Measurements from ENCODE around the gene FAM171A1. TPM values are rescaled to one million over a fixed set of nuclear protein-coding genes. Genes with fewer than 3 reads are reported as not detected.
"Not testable (repeated sequence)": the region's sequence is repeated elsewhere in the genome, so short reads cannot be mapped to it uniquely, and the experiment has no call there.

FAM171A1 gene
- total RNA-seq, 1 experiment from 2014 or later: 5.3 TPM

DNA sequence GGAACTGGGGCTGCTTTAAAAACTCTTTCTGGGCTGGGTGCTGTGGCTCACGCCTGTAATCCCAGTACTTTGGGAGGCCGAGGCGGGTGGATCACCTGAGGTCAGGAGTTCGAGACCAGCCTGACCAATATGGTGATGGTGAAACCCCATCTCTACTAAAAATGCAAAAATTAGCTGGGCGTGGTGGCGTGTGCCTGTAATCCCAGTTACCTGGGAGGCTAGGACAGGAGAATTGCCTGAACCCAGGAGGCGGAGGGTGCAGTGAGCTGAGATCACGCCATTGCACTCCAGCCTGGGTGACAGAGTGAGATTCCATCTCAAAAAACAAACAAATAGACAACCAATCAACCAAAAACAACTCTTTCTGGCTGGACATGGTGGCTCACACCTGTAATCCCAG lies 37.9 kb downstream of the FAM171A1 start:
- in situ Hi-C loops (cut with HindIII; ENCODE audit: low pct_unique_long_range_greater_than_20kb, low sequenced_read_pairs): not testable (repeated sequence)

DNA sequence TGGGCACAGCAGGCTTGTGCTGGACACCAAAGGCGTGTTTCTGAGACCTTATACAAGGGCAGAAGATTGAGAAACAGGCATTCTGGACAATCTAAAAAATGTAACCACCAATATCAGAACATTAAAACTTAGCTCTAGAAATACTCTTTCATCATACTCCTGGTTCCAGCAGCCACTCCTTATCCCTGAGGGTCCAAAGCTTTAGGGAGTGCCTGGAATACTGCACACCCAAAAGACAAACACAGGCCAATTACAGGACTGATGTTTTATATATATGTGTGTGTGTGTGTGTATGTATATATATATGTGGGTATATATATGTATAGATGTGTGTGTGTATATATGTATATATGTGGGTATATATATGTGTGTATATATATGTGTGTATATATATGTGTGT lies 39.6 kb downstream of the FAM171A1 start:
- in situ Hi-C loops (cut with HindIII; ENCODE audit: low pct_unique_long_range_greater_than_20kb, low sequenced_read_pairs): no loop called here
- DNase-seq (ENCODE audit: low read depth, low spot score): no peak

More for the DNA sequence above, 37.9 kb downstream of the FAM171A1 start:
- DNase-seq (ENCODE audit: low read depth, low spot score): not testable (repeated sequence)

DNA sequence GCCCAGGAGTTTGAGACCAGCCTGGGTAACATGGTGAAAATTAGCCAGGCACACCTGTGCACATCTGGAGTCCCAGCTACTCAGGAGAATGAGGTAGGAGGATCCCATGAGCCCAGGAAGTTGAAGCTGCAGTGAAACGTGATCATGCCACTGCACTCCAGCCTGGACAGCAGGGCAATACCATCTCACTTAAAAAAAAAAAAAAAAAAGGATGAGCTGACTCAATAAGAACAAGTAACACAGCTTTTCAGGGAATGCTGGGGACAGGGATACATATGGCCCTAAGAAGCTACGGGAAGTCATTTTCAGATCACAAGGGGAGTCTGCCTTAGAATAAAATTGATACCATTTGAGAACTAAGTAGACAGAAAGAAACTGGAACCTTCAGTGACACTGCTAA lies 41.7 kb downstream of the FAM171A1 start:
- in situ Hi-C loops (cut with HindIII; ENCODE audit: low pct_unique_long_range_greater_than_20kb, low sequenced_read_pairs): no loop called here
- DNase-seq (ENCODE audit: low read depth, low spot score): no peak

DNA sequence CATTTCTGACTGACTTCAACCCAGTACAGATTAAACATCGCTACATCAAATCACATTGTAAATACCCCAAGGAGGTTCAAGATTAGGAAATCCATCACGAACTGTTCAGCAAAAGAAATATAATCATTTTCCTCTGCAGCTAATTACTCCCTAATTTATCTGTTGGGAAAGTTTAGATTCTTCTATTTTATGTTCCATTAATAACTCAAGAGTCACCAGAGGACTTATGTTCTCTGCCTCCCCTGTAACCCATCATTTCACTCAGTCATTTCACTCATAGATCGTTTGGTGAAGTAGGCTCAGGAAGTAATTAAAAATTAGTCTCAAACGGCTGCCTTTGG lies 45.2 kb downstream of the FAM171A1 start:
- in situ Hi-C loops (cut with HindIII; ENCODE audit: low pct_unique_long_range_greater_than_20kb, low sequenced_read_pairs): no loop called here
- no peak for DNase-seq (ENCODE audit: low read depth, low spot score)

DNA sequence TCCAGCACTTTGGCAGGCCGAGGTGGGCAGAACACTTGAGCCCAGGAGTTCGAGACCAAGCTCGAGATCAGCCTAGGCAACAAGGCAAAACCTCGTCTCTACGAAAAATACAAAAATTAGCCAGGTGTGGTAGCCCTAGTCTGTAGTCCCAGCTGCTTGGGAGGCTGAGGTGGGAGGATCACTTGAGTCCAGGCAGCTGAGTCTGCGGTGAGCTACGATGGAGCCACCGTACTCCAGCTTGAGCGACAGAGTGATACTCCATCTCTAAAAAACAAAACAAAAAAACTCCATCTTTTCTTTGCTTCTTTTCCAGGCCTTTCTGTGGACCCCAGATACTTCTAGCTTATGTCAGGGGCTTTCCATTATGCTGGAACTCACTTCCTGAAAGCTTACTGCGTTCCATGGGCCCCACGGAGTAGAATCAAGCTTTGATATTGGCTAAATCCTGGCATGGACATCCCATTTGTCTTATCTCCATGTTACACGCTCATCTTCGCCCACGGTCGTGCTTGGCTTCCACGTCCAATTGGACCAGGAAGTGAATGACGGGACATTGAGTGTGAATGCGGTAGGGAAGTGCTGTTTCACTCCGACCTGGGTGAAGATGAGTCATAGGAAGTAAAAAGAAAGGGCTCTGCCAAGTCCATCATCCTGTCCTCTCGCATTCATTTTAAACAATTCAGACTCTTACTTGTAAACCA lies 45.7 kb downstream of the FAM171A1 start:
- DNase-seq (ENCODE audit: low read depth, low spot score): no peak
- in situ Hi-C loops (cut with HindIII; ENCODE audit: low pct_unique_long_range_greater_than_20kb, low sequenced_read_pairs): no loop called here

DNA sequence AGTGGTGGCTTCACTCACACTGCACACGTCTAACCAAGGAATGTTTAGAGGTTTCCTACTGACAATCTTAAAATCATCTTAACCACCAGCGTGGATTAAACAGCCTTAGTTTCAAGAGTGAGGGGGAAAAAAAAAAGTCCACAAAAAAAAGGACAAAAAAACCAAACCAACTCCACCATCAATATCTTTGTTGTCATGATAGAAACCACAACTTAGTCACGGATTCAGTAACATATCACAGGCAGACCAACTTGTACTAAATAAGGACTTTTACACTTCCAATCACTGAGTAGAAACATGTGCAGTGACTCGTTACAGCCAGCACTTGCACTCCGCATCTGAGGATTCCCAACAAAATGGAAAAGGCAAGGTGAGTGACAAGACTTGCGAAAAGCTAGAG lies 46.5 kb downstream of the FAM171A1 start:
- in situ Hi-C loops (cut with HindIII; ENCODE audit: low pct_unique_long_range_greater_than_20kb, low sequenced_read_pairs): no loop called here
- no peak for DNase-seq (ENCODE audit: low read depth, low spot score)

DNA sequence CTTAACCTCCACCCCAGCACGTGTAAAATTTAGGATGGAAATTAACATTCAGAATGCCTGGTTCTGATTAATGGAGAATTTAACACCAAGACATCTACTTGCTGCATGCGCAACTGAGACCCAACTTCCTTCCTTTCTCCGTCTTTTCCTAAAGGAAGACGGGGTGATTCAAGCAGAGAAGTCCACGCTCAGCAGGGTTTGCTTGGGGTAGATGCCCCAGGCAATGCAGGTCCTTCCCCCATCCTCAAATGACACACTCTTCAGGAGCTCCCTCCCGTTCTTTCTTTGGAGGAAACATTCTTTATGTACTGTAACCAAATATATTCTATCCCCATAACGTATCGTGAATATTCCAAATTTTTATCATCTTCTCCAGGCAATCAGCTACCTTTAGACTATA lies 47.0 kb downstream of the FAM171A1 start:
- no peak for DNase-seq (ENCODE audit: low read depth, low spot score)
- in situ Hi-C loops (cut with HindIII; ENCODE audit: low pct_unique_long_range_greater_than_20kb, low sequenced_read_pairs): no loop called here

DNA sequence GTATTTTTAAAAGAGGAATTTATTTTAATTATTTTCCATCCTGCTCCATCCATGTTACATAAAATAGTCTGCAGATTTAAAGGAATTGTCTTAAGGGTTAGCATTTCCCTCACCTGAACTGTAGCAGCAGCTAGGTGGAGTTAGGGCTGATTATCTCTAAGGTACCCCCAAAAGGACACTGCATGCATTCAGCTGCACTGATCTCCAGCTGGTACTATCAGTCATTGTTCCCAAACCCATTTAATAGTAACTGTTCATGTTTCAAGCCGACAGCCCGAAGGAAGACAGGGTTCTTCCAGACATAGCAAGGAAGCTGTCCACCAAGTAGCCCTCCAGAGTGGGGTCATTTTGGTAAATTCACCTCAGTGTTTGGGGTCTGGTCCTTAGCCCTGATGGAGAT lies 48.7 kb downstream of the FAM171A1 start:
- DNase-seq (ENCODE audit: low read depth, low spot score): no peak
- in situ Hi-C loops (cut with HindIII; ENCODE audit: low pct_unique_long_range_greater_than_20kb, low sequenced_read_pairs): no loop called here

DNA sequence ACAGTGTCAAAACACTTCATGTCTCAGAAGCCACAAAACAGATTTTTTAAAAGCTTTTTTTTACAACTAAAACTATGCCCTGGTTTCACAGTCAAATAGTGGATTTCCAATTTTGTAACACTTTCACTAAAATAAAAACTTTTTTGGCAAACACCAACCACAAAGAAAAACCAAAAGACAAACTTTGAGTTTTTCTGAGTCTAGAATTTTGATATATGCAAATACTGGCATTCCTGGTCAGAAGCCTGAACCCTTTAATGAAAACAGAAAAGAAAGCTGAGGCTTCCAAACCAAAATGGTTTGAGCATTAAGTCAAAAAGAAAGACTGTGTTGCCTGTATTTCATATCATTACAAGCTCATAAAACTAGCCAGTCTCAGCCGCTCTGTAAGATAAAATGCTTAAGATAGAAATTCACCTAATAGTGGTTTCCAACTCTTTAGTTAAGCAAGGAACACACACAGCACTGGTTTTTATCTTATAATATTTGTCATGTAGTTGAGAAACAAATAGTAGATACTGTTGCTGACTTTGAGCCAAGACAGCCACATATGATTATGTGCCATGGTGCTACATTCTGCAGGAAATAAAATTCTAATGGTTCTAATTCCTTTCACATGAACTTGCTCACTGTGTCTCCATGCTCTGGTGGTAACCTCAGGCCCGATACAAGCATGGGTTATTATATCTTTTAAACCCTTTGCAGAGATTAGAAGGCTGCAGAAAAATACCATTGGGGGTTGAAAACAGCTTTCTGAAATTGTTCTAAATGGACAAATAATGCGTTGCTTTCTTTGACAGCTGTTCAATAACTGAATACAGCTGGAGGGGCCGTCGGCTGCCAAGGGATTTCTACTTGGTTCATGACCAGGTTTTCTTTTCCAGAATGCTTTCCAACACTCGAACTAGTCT lies 49.4 kb downstream of the FAM171A1 start:
- in situ Hi-C loops (cut with HindIII; ENCODE audit: low pct_unique_long_range_greater_than_20kb, low sequenced_read_pairs): no loop called here
- no peak for DNase-seq (ENCODE audit: low read depth, low spot score)

DNA sequence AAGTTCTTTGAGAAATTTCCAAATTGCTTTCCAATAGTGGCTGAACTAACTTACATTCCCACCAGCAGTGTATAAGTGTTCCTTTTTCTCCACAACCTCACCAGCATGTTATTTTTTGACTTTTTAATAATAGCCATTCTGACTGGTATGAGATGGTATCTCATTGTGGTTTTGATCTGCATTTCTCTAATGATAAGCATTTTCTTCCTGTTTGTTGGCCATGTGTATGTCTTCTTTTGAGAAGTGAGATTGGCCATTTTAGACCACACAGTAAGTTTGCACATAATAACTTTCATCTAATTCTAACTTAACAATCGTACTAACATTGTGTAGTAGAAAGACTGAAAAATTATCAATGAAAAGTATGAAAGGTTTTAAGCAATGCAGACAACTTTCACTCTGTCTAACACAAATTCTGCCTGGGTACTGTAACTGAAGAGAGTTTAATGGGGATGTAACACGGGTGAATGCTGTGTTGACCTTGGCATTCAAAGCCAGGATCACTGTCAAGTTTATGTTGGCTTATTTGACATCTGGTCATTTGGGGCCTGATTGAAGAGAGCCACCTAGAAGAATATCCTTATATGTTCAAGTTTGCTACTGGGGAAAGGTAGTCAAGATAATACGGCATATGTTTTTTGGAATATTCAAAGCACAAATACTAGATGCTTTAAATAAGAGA lies 50.4 kb downstream of the FAM171A1 start:
- in situ Hi-C loops (cut with HindIII; ENCODE audit: low pct_unique_long_range_greater_than_20kb, low sequenced_read_pairs): no loop called here
- no peak for DNase-seq (ENCODE audit: low read depth, low spot score)

DNA sequence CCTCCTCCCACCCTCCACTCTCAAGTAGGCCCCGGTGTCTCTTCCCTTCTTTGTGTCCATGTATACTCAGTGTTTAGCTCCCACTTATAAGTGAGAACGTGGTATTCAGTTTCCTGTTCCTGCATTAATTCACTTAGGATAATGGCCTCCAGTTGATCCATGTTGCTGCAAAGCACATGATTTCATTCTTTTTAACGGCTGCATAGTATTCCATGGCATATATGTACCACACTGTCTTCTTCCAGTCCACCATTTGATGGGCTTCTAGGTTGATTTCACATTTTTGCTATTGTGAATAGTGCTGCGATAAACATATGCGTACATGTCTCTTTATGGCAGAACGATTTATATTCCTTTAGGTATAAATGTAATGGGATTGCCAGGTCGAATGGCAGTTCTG lies 51.0 kb downstream of the FAM171A1 start:
- in situ Hi-C loops (cut with HindIII; ENCODE audit: low pct_unique_long_range_greater_than_20kb, low sequenced_read_pairs): no loop called here
- DNase-seq (ENCODE audit: low read depth, low spot score): no peak

DNA sequence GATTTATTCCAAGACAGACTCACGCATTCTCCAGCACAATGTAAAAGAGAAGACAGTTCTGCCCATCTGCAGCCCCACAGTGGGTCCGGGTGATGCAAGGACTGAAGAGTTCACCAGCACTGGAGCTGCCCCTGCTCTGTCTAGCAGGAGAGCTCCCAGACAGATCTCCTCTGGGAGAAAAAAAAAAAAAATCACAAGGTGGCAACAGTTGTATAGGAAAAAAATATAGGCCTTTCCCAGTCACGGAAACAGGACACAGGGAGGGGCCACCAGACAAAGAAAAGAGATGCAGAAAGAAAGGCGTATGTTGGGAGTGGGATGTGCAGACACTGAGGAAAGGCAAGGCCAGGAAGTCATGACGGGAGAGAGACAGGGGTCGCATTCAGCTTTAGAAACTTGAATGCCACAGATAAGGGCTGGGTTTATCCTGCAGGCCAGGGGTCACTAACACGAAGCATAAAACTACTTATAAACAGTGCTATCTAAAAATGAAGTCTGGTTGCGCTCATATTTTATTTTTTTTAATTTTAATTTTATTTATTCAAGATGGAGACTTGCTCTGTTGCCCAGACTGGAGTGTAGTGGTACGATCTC lies 54.1 kb downstream of the FAM171A1 start:
- in situ Hi-C loops (cut with HindIII; ENCODE audit: low pct_unique_long_range_greater_than_20kb, low sequenced_read_pairs): no loop called here

DNA sequence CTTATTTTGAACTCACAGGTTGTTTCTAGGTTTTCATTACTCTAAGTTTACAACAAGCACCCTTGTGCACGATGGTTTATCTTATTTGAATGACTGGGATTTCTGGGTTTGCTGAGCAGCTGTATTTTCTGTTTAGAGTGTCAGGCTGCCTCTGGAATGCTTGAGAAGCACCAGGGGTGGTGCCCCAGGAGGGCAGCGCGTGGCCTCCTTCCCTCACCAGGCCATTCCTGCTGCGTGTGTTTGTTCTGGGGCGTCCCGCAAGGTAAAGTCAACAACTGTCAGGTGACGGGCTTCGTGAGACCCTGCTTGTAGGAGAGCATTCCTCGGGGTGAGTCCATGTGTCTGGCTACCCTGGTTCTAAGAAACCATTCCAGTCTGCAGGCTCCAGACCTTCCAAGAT lies 54.9 kb downstream of the FAM171A1 start:
- in situ Hi-C loops (cut with HindIII; ENCODE audit: low pct_unique_long_range_greater_than_20kb, low sequenced_read_pairs): no loop called here

More for the DNA sequence above, 54.1 kb downstream of the FAM171A1 start:
- DNase-seq (ENCODE audit: low read depth, low spot score): no peak

DNA sequence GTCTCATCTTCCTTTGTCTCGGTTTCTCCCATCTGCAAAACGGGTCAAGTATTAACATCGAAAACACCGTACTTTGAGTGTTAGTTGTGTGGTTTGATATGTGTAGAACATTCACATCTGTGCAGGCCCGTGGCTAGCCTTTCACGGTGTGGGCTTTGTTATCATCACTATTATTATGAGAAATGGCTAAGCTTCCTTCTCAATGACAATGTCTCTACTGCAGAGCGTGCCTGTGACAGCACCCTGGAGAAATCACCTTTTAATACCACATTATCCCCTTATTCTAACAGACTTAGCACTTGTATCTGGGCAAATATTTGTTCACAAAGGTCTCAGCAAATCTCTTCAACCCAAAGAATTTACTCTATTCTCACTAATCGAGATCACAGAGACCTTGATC lies 55.8 kb downstream of the FAM171A1 start:
- DNase-seq (ENCODE audit: low read depth, low spot score): no peak
- in situ Hi-C loops (cut with HindIII; ENCODE audit: low pct_unique_long_range_greater_than_20kb, low sequenced_read_pairs): no loop called here

More for the DNA sequence above, 54.9 kb downstream of the FAM171A1 start:
- no peak for DNase-seq (ENCODE audit: low read depth, low spot score)

DNA sequence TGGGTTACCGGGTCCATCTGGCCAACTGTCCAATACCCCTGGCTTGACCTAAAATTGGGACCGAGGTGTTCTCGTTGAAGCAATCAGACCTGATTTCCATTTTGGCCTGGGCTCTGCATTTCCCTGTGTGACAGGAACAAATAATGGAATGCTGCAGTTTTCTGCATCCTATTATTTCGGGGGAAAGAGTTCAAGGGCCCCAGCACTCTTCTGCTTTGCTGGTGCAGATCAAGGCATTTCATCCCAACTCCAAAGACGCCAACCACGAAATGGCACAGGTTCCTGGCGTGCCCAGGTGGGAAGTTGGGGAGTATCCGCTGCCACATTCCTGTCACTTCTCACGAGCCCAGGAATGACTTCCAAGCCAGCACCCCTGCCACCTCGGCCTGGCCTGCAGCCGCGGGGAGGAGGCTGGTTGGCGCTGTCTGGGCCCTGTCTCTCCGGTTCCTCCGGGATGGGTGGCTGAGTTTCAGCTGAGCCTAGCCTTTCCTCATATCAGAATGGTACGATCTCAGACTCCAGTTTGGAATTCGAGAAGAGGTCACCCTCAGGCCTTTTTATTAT lies 56.5 kb downstream of the FAM171A1 start:
- in situ Hi-C loops (cut with HindIII; ENCODE audit: low pct_unique_long_range_greater_than_20kb, low sequenced_read_pairs): no loop called here
- no peak for DNase-seq (ENCODE audit: low read depth, low spot score)

DNA sequence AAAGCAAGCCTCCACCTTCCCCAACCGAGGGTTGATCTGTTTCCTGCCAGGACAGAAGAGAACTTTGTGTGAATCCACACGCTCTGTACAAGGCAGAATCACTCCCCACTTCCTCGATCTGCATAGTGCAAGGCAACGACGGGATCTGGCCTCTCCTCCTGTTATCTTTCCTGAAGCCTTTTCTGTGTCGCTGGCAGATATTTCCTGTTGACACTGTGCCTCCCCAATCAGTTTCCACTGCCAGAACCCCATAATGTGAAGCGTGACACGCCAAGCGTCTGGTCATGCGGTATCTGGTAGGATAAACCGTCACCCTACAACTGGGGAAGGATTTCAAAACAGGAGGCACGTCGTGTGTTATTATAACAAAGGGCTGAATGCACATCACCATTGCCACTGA lies 57.2 kb downstream of the FAM171A1 start:
- in situ Hi-C loops (cut with HindIII; ENCODE audit: low pct_unique_long_range_greater_than_20kb, low sequenced_read_pairs): no loop called here
- no peak for DNase-seq (ENCODE audit: low read depth, low spot score)

DNA sequence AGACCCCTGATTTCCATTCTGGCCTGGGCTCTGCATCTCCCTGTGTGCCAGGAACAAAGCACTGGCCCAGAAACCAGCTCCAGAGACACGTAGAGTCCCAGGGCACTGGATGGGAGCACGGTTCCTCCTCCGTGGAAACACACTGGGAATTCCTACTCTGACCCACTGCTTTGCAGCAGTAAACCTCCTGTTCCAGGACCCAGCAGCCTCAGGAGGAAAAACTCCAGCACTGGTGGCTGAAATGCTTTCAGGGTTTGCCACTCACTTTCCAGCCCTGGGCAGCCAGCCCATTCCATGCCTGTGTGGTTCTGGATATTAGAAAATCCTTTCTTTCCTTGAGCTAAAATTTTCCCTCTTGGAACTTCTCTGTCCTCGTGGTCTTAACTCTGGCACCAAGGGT lies 58.0 kb downstream of the FAM171A1 start:
- DNase-seq (ENCODE audit: low read depth, low spot score): no peak
- in situ Hi-C loops (cut with HindIII; ENCODE audit: low pct_unique_long_range_greater_than_20kb, low sequenced_read_pairs): no loop called here
